ENCODE measurements around the gene OMP.
"Not testable (repeated sequence)": the region's sequence is repeated elsewhere in the genome, so short reads cannot be mapped to it uniquely, and the experiment has no call there.

OMP gene

GRCh38 chr11:77102246-77103210, at the start of gene OMP:
Gene OMP, plus strand, starts transcription at chr11:77102840. Its CDS starts 0 bp downstream, at chr11:77102840.
- DNase-seq (ENCODE audit: low spot score) = no peak

GRCh38 chr11:77053217-77054015, 49.2 kb upstream of the OMP start:
- DNase-seq (ENCODE audit: low spot score) = no peak

GRCh38 chr11:77054084-77054483, 48.6 kb upstream of the OMP start:
- DNase-seq (ENCODE audit: low spot score) = no peak

- DNase-seq (ENCODE audit: low spot score) = no peak
Measured at GRCh38 chr11:77055101-77055561, 47.5 kb upstream of the OMP start.

GRCh38 chr11:77055913-77056312, 46.7 kb upstream of the OMP start:
- no peak for DNase-seq (ENCODE audit: low spot score)

GRCh38 chr11:77056814-77057402, 45.7 kb upstream of the OMP start:
- DNase-seq (ENCODE audit: low spot score) = no peak

GRCh38 chr11:77057938-77058474, 44.6 kb upstream of the OMP start:
- no peak for DNase-seq (ENCODE audit: low spot score)

- DNase-seq (ENCODE audit: low spot score) = no peak
Measured at GRCh38 chr11:77058900-77059299, 43.7 kb upstream of the OMP start.

- DNase-seq (ENCODE audit: low spot score) = no peak
Measured at GRCh38 chr11:77059806-77060205, 42.8 kb upstream of the OMP start.

- DNase-seq (ENCODE audit: low spot score) = no peak
Measured at GRCh38 chr11:77060234-77060633, 42.4 kb upstream of the OMP start.

GRCh38 chr11:77061258-77061657, 41.4 kb upstream of the OMP start:
- DNase-seq (ENCODE audit: low spot score) = not testable (repeated sequence)

GRCh38 chr11:77062924-77063323, 39.7 kb upstream of the OMP start:
- DNase-seq (ENCODE audit: low spot score) = no peak

- DNase-seq (ENCODE audit: low spot score) = no peak
Measured at GRCh38 chr11:77063407-77063806, 39.2 kb upstream of the OMP start.

- no peak for DNase-seq (ENCODE audit: low spot score)
Measured at GRCh38 chr11:77063861-77064260, 38.8 kb upstream of the OMP start.

- no peak for DNase-seq (ENCODE audit: low spot score)
Measured at GRCh38 chr11:77064648-77065217, 37.9 kb upstream of the OMP start.

GRCh38 chr11:77065878-77066228, 36.8 kb upstream of the OMP start:
- peak; percentile 47 for DNase-seq (ENCODE audit: low spot score)

- DNase-seq (ENCODE audit: low spot score) = peak; percentile 93
Measured at GRCh38 chr11:77066229-77067042, 36.2 kb upstream of the OMP start, which contains the start of gene CAPN5. Gene CAPN5, plus strand, starts transcription at chr11:77066971. Its CDS starts 17,916 bp downstream, at chr11:77084887.

GRCh38 chr11:77067861-77068443, 34.7 kb upstream of the OMP start:
- no peak for DNase-seq (ENCODE audit: low spot score)

GRCh38 chr11:77068457-77069335, 33.9 kb upstream of the OMP start:
- no peak for DNase-seq (ENCODE audit: low spot score)

Data from Ammon's horn (tissue), 1 donor.